H1 (cell line): ENCODE data around the gene C4B. TPM values are rescaled to one million over a fixed set of nuclear protein-coding genes. Genes with fewer than 3 reads are reported as not detected.

Experiments
- CTCF ChIA-PET: fragments of 300-600 bp; sonication (Branson Sonifier 250); formaldehyde crosslinking; loops from one replicate; lab custom pipeline; 2021; ENCODE audit not compliant: partially characterized antibody; lab: Charles Lee
- POLR2A ChIA-PET: fragments of 300-600 bp; sonication (Branson Sonifier 250); formaldehyde crosslinking; loops from one replicate; lab custom pipeline; 2021; ENCODE audit warnings: inconsistent platforms; ENCODE audit not compliant: partially characterized antibody; lab: Charles Lee
- DNase-seq, 2 experiments: peaks; one replicate each; pipeline versions ENCODE4 v3.0.0 to v3.0.0-alpha.2; 2010 to 2022; ENCODE audit warnings: low spot score in 2 of 2, low read depth in 1 of 2, mixed read lengths in 1 of 2
- FAIRE-seq: peaks from 2 replicates; lab custom pipeline; 2011; peaks lifted over from hg19 to GRCh38; lab: Jason Lieb, UNC
- H2AFZ ChIP-seq: 2 replicates; pipeline ENCODE4 v1.8.1; 2012; ENCODE audit warnings: low read length, inconsistent platforms
- H2AK5ac ChIP-seq: 2 replicates; pipeline ENCODE4 v1.6.1; 2013; ENCODE audit warnings: low read depth, low read length
- H2BK120ac ChIP-seq: replicated peaks from 2 replicates; pipeline ENCODE3; 2013; ENCODE audit warnings: low read depth, low read length, inconsistent platforms
- H2BK12ac ChIP-seq: 2 replicates; pipeline ENCODE4 v1.6.1; 2013; ENCODE audit warnings: low read depth, low read length
- H2BK15ac ChIP-seq: 2 replicates; pipeline ENCODE4 v1.6.1; 2013; ENCODE audit warnings: low read length
- H2BK20ac ChIP-seq: 2 replicates; pipeline ENCODE4 v1.6.1; 2013; ENCODE audit warnings: low read length
- H2BK5ac ChIP-seq: 2 replicates; pipeline ENCODE4 v1.6.1; 2013; ENCODE audit warnings: low read depth, low read length
- H3K14ac ChIP-seq: 2 replicates; pipeline ENCODE4 v1.6.1; 2013; ENCODE audit warnings: inconsistent platforms; ENCODE audit not compliant: insufficient read length
- H3K18ac ChIP-seq: 2 replicates; pipeline ENCODE4 v1.6.1; 2013; ENCODE audit warnings: low read length; ENCODE audit errors: extremely low read depth
- H3K23ac ChIP-seq: 2 replicates; pipeline ENCODE4 v1.6.1; 2013; ENCODE audit warnings: inconsistent platforms; ENCODE audit not compliant: insufficient read length
- H3K23me2 ChIP-seq: 2 replicates; pipeline ENCODE4 v1.6.1; 2013; ENCODE audit warnings: low read depth, low read length
- H3K27ac ChIP-seq: 2 replicates; pipeline ENCODE4 v1.6.1; 2011; ENCODE audit warnings: low read depth, low read length, inconsistent platforms
- H3K27me3 ChIP-seq, 4 experiments: replicated peaks in 1 of 4; 1 replicate in 1 of 4; 2 replicates in 3 of 4; pipeline versions ENCODE4 v1.6.1 to v1.8.1; 2011 to 2013; ENCODE audit warnings: low read length in 3 of 4, mild to moderate bottlenecking in 3 of 4, inconsistent platforms in 2 of 4, mixed read lengths in 2 of 4, moderate library complexity in 1 of 4; ENCODE audit not compliant: control insufficient read depth in 3 of 4, insufficient read depth in 3 of 4; ENCODE audit errors: extremely low read depth in 1 of 4
- H3K36me3 ChIP-seq, 4 experiments: 2 replicates each; pipeline versions ENCODE4 v1.6.1 to v1.8.1; 2011 to 2013; ENCODE audit warnings: mild to moderate bottlenecking in 4 of 4, low read length in 3 of 4, moderate library complexity in 2 of 4, control low read depth in 1 of 4, inconsistent platforms in 1 of 4; ENCODE audit not compliant: insufficient read depth in 4 of 4, control insufficient read depth in 2 of 4
- H3K4ac ChIP-seq: replicated peaks from 2 replicates; pipeline ENCODE3; 2013; ENCODE audit warnings: low read length, low read depth, mixed read lengths, inconsistent platforms; ENCODE audit not compliant: insufficient read length
- H3K4me1 ChIP-seq, 4 experiments: replicated peaks in 1 of 4; 1 replicate in 1 of 4; 2 replicates in 3 of 4; pipeline versions ENCODE4 v1.6.1 to v1.8.1; 2011 to 2013; ENCODE audit warnings: low read length in 3 of 4, inconsistent platforms in 2 of 4, mixed read lengths in 1 of 4; ENCODE audit not compliant: insufficient read depth in 4 of 4, control insufficient read depth in 3 of 4
- H3K4me2 ChIP-seq, 2 experiments: 2 replicates each; pipeline versions ENCODE4 v1.6.1 to v1.8.1; 2011 to 2013; ENCODE audit warnings: low read depth in 2 of 2, low read length in 2 of 2, control low read depth in 1 of 2, inconsistent platforms in 1 of 2, mild to moderate bottlenecking in 1 of 2; ENCODE audit not compliant: insufficient read depth in 1 of 2
- H3K4me3 ChIP-seq, 4 experiments: fragments of 200-600, 300-600 bp in 1 of 4; sonication (generic), shearing (Covaris generic), sonication (Bioruptor Twin) in 1 of 4; 2 replicates each; pipeline versions ENCODE4 v1.5.1 to v1.8.1; 2011 to 2016; ENCODE audit warnings: low read length in 4 of 4, low read depth in 3 of 4, control low read depth in 2 of 4, inconsistent platforms in 2 of 4, mild to moderate bottlenecking in 2 of 4, mixed read lengths in 1 of 4, moderate library complexity in 1 of 4; ENCODE audit not compliant: insufficient read depth in 2 of 4; ENCODE audit errors: extremely low read depth in 1 of 4
- H3K56ac ChIP-seq: replicated peaks from 2 replicates; pipeline ENCODE3; 2013; ENCODE audit warnings: low read depth, mild to moderate bottlenecking, mixed read lengths, low read length, inconsistent platforms; ENCODE audit not compliant: insufficient read length
- H3K79me1 ChIP-seq: 2 replicates; pipeline ENCODE4 v1.6.1; 2013; ENCODE audit warnings: low read depth, low read length, control low read depth
- H3K79me2 ChIP-seq, 2 experiments: 2 replicates each; pipeline versions ENCODE4 v1.6.1 to v1.8.1; 2012 to 2013; ENCODE audit warnings: low read length in 2 of 2, mild to moderate bottlenecking in 2 of 2, inconsistent platforms in 1 of 2; ENCODE audit not compliant: insufficient read depth in 2 of 2, control insufficient read depth in 1 of 2
- H3K9ac ChIP-seq, 4 experiments: replicated peaks in 1 of 4; 1 replicate in 1 of 4; 2 replicates in 3 of 4; pipeline versions ENCODE4 v1.6.1 to v1.8.1; 2011 to 2013; ENCODE audit warnings: low read depth in 3 of 4, low read length in 3 of 4, control low read depth in 2 of 4, mild to moderate bottlenecking in 2 of 4, moderate library complexity in 2 of 4, inconsistent platforms in 1 of 4; ENCODE audit errors: extremely low read depth in 1 of 4
- H3K9me3 ChIP-seq, 2 experiments: 2 replicates each; pipeline versions ENCODE4 v1.6.1 to v1.8.1; 2012 to 2013; ENCODE audit warnings: mild to moderate bottlenecking in 2 of 2, moderate library complexity in 2 of 2, control low read depth in 1 of 2, inconsistent platforms in 1 of 2, low read depth in 1 of 2, low read length in 1 of 2, mixed read lengths in 1 of 2; ENCODE audit not compliant: insufficient read depth in 2 of 2
- H4K20me1 ChIP-seq, 2 experiments: replicated peaks in 1 of 2; 2 replicates each; pipeline versions ENCODE3 to v1.8.1; 2011 to 2013; ENCODE audit warnings: inconsistent platforms in 2 of 2, low read length in 2 of 2, mild to moderate bottlenecking in 1 of 2; ENCODE audit not compliant: insufficient read depth in 2 of 2, control insufficient read depth in 1 of 2
- H4K5ac ChIP-seq: 2 replicates; pipeline ENCODE4 v1.6.1; 2013; ENCODE audit warnings: low read length, low read depth, mixed read lengths, inconsistent platforms; ENCODE audit not compliant: insufficient read length
- H4K8ac ChIP-seq: 2 replicates; pipeline ENCODE4 v1.8.0; 2013; ENCODE audit warnings: mild to moderate bottlenecking, moderate library complexity, low read length, inconsistent platforms; ENCODE audit not compliant: insufficient read depth; ENCODE audit errors: extremely low read depth
- H4K91ac ChIP-seq: replicated peaks from 2 replicates; pipeline ENCODE3; 2013; ENCODE audit warnings: low read length, mixed read lengths, inconsistent platforms; ENCODE audit not compliant: insufficient read length
- HDAC6 ChIP-seq: IDR thresholded peaks from one replicate; pipeline ENCODE4 v1.7.1; 2012; ENCODE audit warnings: low read depth, mild to moderate bottlenecking, inconsistent platforms, low read length, moderate library complexity
- JUND ChIP-seq: IDR thresholded peaks from 2 replicates; pipeline ENCODE4 v1.6.1; 2011; ENCODE audit warnings: mild to moderate bottlenecking, improper control_type of control experiment, low read length
- NANOG ChIP-seq: IDR thresholded peaks from 2 replicates; pipeline ENCODE4 v1.6.1; 2011; ENCODE audit warnings: low read length, low read depth, mild to moderate bottlenecking, inconsistent platforms; ENCODE audit not compliant: insufficient read depth, poor library complexity, severe bottlenecking
- RNF2 ChIP-seq: fragments of 200-900, 300-1000 bp; sonication (generic); IDR thresholded peaks from 2 replicates; pipeline ENCODE4 v1.7.1; 2016; ENCODE audit warnings: borderline replicate concordance, low read depth, mild to moderate bottlenecking, antibody characterized with exemption, low read length; ENCODE audit not compliant: poor library complexity, severe bottlenecking; ENCODE audit errors: missing control alignments
- WGBS, 2 experiments: shearing (Covaris generic) in 1 of 2; methylation state at CpG; one replicate each; pipeline versions ENCODE4 v1.1.6 to v1.1.7; 2013 to 2015; ENCODE audit warnings: low lambda C conversion rate in 2 of 2, mixed read lengths in 2 of 2, inconsistent platforms in 1 of 2, low coverage in 1 of 2, missing lambda C conversion rate in 1 of 2; ENCODE audit not compliant: insufficient replicate concordance in 2 of 2, insufficient coverage in 1 of 2, insufficient read length in 1 of 2; ENCODE audit errors: extremely low coverage in 1 of 2, missing lambda C conversion rate in 1 of 2; 5-methylcytosine and 5-hydroxymethylcytosine counted together
- polyA plus RNA-seq, 7 experiments: library from polyadenylated mRNA; depleted of rRNA in 3 of 7; stranded (reverse) in 5 of 7; unstranded in 2 of 7; fragments of >200 nt in 5 of 7; fragments of 200-250 nt in 2 of 7; gene quantifications; 1 replicate in 5 of 7; 2 replicates in 1 of 7; 4 replicates in 1 of 7; pipeline versions ENCODE4 v1.2.1 to v1.2.3, GENCODE V29; 2011 to 2013; ENCODE audit warnings: missing spikeins in 2 of 7, mixed read lengths in 2 of 7
- total RNA-seq: library from RNA; stranded (reverse); fragmentation: NEBNext Ultra II Directional; extraction: Animal tissue kit (Norgen Biotek cat#: 25700); gene quantifications from 2 replicates; pipeline ENCODE4 v1.2.1, GENCODE V29; 2021

Gene C4B
- total and polyA plus RNA-seq, 2 of the 8 experiments (the other 6 are each of a cell fraction or from before 2014, with no cell fraction given), result 0.74 to 3.5 TPM

GRCh38 chr6:32047084-32047478 lies 32.5 kb downstream of the C4B start:
- DNase-seq, result no peak
- no peak overlapping the region for H3K27ac ChIP-seq
- no peak overlapping the region for H3K4me2 ChIP-seq
- H2BK12ac ChIP-seq, result peak overlapping the region; percentile 63; the same call in 1 of the 2 replicates
- H3K4me1 ChIP-seq, result peaks cover 0 to 7% (median 4%) of the 10 kb centered on the region in 4 experiments; a peak in 4 of 7 replicates
- H3K36me3 ChIP-seq, result no peaks in the 10 kb centered on the region
- H2AK5ac ChIP-seq, result no peak overlapping the region
- H3K4ac ChIP-seq, result no peak overlapping the region
- no peak overlapping the region for H2BK120ac ChIP-seq
- H3K23ac ChIP-seq, result no peak overlapping the region
- no peak overlapping the region for H2BK15ac ChIP-seq
- POLR2A ChIA-PET, result interaction anchor here (0.6 to 3.1 kb wide), 7 partner anchors 11 to 122 kb away, joined by 3 to 14 read pairs (median 4); partner anchors contain the start of gene DXO
- H3K27me3 ChIP-seq, result no peaks in the 10 kb centered on the region
- H3K14ac ChIP-seq, result no peak overlapping the region
- no peak overlapping the region for H3K9ac ChIP-seq
- peaks cover 1% of the 10 kb centered on the region; the same call in 1 of the 2 replicates for H3K23me2 ChIP-seq
- no peak overlapping the region for H2AFZ ChIP-seq
- 94% methylated on average over 6 of the region's 11 CpGs; no CpG with 5 or more reads in 1 of the 2 experiments for WGBS, 2 experiments
- TF ChIP-seq HDAC6 (no peak), RNF2 (no peak), JUND (0 out of 2 replicates have a peak, but pooled peaks have one; percentile 10), NANOG (no peak)
- no peak overlapping the region for H4K5ac ChIP-seq
- CTCF ChIA-PET, result interaction anchor here (0.5 to 4.9 kb wide), 19 partner anchors 8 to 1510 kb away, joined by 3 to 38 read pairs (median 7); partner anchors contain the start of genes CFB, CYP21A2 and DXO
- FAIRE-seq, result no peak
- H3K4me3 ChIP-seq, result no peak overlapping the region
- H3K79me2 ChIP-seq, result no peaks in the 10 kb centered on the region
- no peak overlapping the region for H3K56ac ChIP-seq
- H4K20me1 ChIP-seq, result no peaks in the 10 kb centered on the region
- H3K18ac ChIP-seq, result no peak overlapping the region
- H3K9me3 ChIP-seq, result no peaks in the 10 kb centered on the region
- H2BK20ac ChIP-seq, result no peak overlapping the region
- H4K91ac ChIP-seq, result no peak overlapping the region
- H2BK5ac ChIP-seq, result no peak overlapping the region; the same call in 1 of the 2 replicates
- H3K79me1 ChIP-seq, result no peaks in the 10 kb centered on the region
- H4K8ac ChIP-seq, result no peak overlapping the region
